HepG2 (cell line): ENCODE data around the gene GUCY2D. TPM values are rescaled to one million over a fixed set of nuclear protein-coding genes. Genes with fewer than 3 reads are reported as not detected.

ENCODE experiments used
- ATAC-seq: fragments of 200-7000 bp; cut with Tn5 transposase; 3 replicates; pipeline ENCODE4 v1.9.1; 2020; ENCODE audit warnings: mild to moderate bottlenecking, moderate library complexity
- BruUV-seq: library from RNA; stranded (reverse); fragments of 400-500 nt; replicated peaks from 2 replicates; lab custom pipeline; 2021; lab: Mats Ljungman, UMichigan
- CTCF ChIA-PET: fragments of 300-600 bp; formaldehyde crosslinking; extraction: SDS; loops from one replicate; lab custom pipeline; 2021; ENCODE audit warnings: low total read pairs, inconsistent platforms, low intra/inter-chr PET ratio; lab: Yijun Ruan, JAX
- POLR2A ChIA-PET: fragments of 350-600 bp; sonication (Branson Sonifier 250); formaldehyde crosslinking; loops from one replicate; lab custom pipeline; 2020; ENCODE audit warnings: antibody characterized with exemption, inconsistent platforms; lab: Yijun Ruan, JAX
- DNase-seq: peaks from one replicate; pipeline ENCODE4 v3.0.0-alpha.2; 2015; ENCODE audit warnings: low spot score
- FAIRE-seq: peaks from 3 replicates; lab custom pipeline; 2011; peaks lifted over from hg19 to GRCh38; lab: Jason Lieb, UNC
- H2AFZ ChIP-seq: one replicate; pipeline ENCODE4 v1.6.1; 2011; ENCODE audit warnings: low read length, inconsistent platforms
- H3K27ac ChIP-seq: fragments of 300-600 bp; 3 replicates; pipeline ENCODE4 v1.8.0; 2011; ENCODE audit warnings: mixed run types, mild to moderate bottlenecking, mixed read lengths, low read length, inconsistent platforms; ENCODE audit not compliant: insufficient read depth; ENCODE audit errors: extremely low read length
- H3K27me3 ChIP-seq, 2 experiments: fragments of 200-600 bp in 1 of 2; 2 replicates in 1 of 2; 3 replicates in 1 of 2; pipeline versions ENCODE4 v1.6.0 to v1.8.0; 2011; ENCODE audit warnings: low read length in 2 of 2, mild to moderate bottlenecking in 2 of 2, moderate library complexity in 2 of 2, inconsistent platforms in 1 of 2; ENCODE audit not compliant: insufficient read depth in 2 of 2, control insufficient read depth in 1 of 2
- H3K36me3 ChIP-seq, 2 experiments: fragments of 200-600 bp in 1 of 2; replicated peaks in 1 of 2; 2 replicates in 1 of 2; 3 replicates in 1 of 2; pipeline versions ENCODE4 v1.5.1 to v1.8.0; 2011; ENCODE audit warnings: low read length in 2 of 2, inconsistent platforms in 1 of 2; ENCODE audit not compliant: insufficient read depth in 2 of 2, control insufficient read depth in 1 of 2
- H3K4me1 ChIP-seq: 2 replicates; pipeline ENCODE4 v1.5.1; 2012; ENCODE audit warnings: low read length, inconsistent platforms; ENCODE audit not compliant: insufficient read depth
- H3K4me2 ChIP-seq: 2 replicates; pipeline ENCODE4 v1.6.0; 2011; ENCODE audit warnings: low read depth, low read length, inconsistent platforms
- H3K4me3 ChIP-seq, 3 experiments: fragments of 200-600 bp in 1 of 3; sonication (generic), shearing (Covaris generic) in 1 of 3; replicated peaks in 1 of 3; 2 replicates each; pipeline ENCODE4 v1.5.1; 2011 to 2016; ENCODE audit warnings: low read length in 3 of 3, inconsistent platforms in 2 of 3, low read depth in 2 of 3, mild to moderate bottlenecking in 2 of 3, control low read depth in 1 of 3, mixed read lengths in 1 of 3; ENCODE audit not compliant: insufficient read depth in 1 of 3
- H3K79me2 ChIP-seq: one replicate; pipeline ENCODE4 v1.6.1; 2011; ENCODE audit warnings: low read length, inconsistent platforms; ENCODE audit not compliant: insufficient read depth
- H3K9ac ChIP-seq: 2 replicates; pipeline ENCODE4 v1.6.0; 2011; ENCODE audit warnings: mild to moderate bottlenecking, low read depth, low read length, inconsistent platforms; ENCODE audit not compliant: insufficient read depth
- H3K9me3 ChIP-seq: 2 replicates; pipeline ENCODE4 v1.5.1; 2012; ENCODE audit warnings: mild to moderate bottlenecking, low read length
- H4K20me1 ChIP-seq: 2 replicates; pipeline ENCODE4 v1.6.0; 2011; ENCODE audit warnings: inconsistent platforms, mild to moderate bottlenecking, low read length, moderate library complexity; ENCODE audit not compliant: insufficient read depth
- BHLHE40 ChIP-seq: IDR thresholded peaks from 2 replicates; pipeline ENCODE4 v1.6.1; 2011; ENCODE audit warnings: low read length, improper control_type of control experiment
- FIP1L1 ChIP-seq: fragments of 200-400 bp; formaldehyde crosslinking; IDR thresholded peaks from 2 replicates; pipeline ENCODE4 v1.6.1; 2018; ENCODE audit warnings: low read depth, mild to moderate bottlenecking, low read length, moderate library complexity, borderline replicate concordance; ENCODE audit not compliant: insufficient read depth
- FOXP4 ChIP-seq: sonication (generic); formaldehyde crosslinking; IDR thresholded peaks from 2 replicates; pipeline ENCODE4 v1.4.0; 2020; ENCODE audit warnings: missing genetic modification reagents
- HIC2 ChIP-seq: sonication (generic); formaldehyde crosslinking; IDR thresholded peaks from 2 replicates; pipeline ENCODE4 v1.9.0; 2022; ENCODE audit warnings: low read depth, missing genetic modification reagents
- POLR2A ChIP-seq, 2 experiments: IDR thresholded peaks; 2 replicates each; pipeline ENCODE4 v1.6.1; 2011; ENCODE audit warnings: low read depth in 2 of 2, low read length in 2 of 2, mild to moderate bottlenecking in 1 of 2, moderate library complexity in 1 of 2; ENCODE audit not compliant: insufficient read depth in 1 of 2
- REPIN1 ChIP-seq: sonication (generic); formaldehyde crosslinking; IDR thresholded peaks from 2 replicates; pipeline ENCODE4 v1.8.0; 2022; ENCODE audit warnings: missing genetic modification reagents, low read depth, mild to moderate bottlenecking, borderline replicate concordance
- RNF219 ChIP-seq: sonication (generic); formaldehyde crosslinking; IDR thresholded peaks from 2 replicates; pipeline ENCODE4 v1.5.0; 2020; ENCODE audit warnings: mild to moderate bottlenecking, missing genetic modification reagents
- ZNF333 ChIP-seq: sonication (generic); formaldehyde crosslinking; IDR thresholded peaks from 2 replicates; pipeline ENCODE4 v1.4.0; 2020; ENCODE audit warnings: mild to moderate bottlenecking, missing genetic modification reagents, borderline replicate concordance
- ZSCAN31 ChIP-seq: sonication (generic); formaldehyde crosslinking; IDR thresholded peaks from 2 replicates; pipeline ENCODE4 v1.5.0; 2020; ENCODE audit warnings: low read depth, mild to moderate bottlenecking, missing genetic modification reagents
- WGBS: methylation state at CpG from one replicate; pipeline ENCODE4 v1.1.6; 2017; ENCODE audit warnings: low lambda C conversion rate; 5-methylcytosine and 5-hydroxymethylcytosine counted together
- in situ Hi-C: cut with HindIII; loops from 2 replicates; pipeline ENCODE4 v1.10.0; 2017; ENCODE audit warnings: low pct_unique_long_range_greater_than_20kb; ENCODE audit not compliant: extremely low pct_ligation_motif_present
- intact Hi-C: fragments of 100-400 bp; cut with micrococcal nuclease; formaldehyde crosslinking; loops from one replicate; pipeline ENCODE4 v1.10.0; 2022; ENCODE audit not compliant: unreplicated experiment
- polyA plus RNA-seq, 8 experiments: library from polyadenylated mRNA; depleted of rRNA in 3 of 8; stranded (reverse) in 7 of 8; unstranded in 1 of 8; fragments of >200 nt; fragmentation: Illumina TruSeq in 4 of 8; extraction: Trizol in 4 of 8; gene quantifications; 2 replicates each; pipeline versions ENCODE4 v1.2.1 to v1.2.3, GENCODE V29; 2011 to 2016; ENCODE audit warnings: low read depth in 4 of 8, missing spikeins in 1 of 8, mixed read lengths in 1 of 8; ENCODE audit not compliant: insufficient read depth in 1 of 8
- total RNA-seq, 5 experiments: library from RNA; depleted of rRNA; stranded (reverse); fragments of >200 nt; fragmentation: Illumina TruSeq; extraction: Trizol; gene quantifications; 2 replicates each; pipeline ENCODE4 v1.2.3, GENCODE V29; 2016; ENCODE audit warnings: low read depth in 1 of 5

GUCY2D gene
- total and polyA plus RNA-seq, 2 of the 13 experiments (the other 11 are each of a cell fraction or from before 2014, with no cell fraction given) = not detected

GRCh38 chr17:8007836-8008235, 5.4 kb downstream of the GUCY2D start:
- CTCF ChIA-PET = no interaction called here
- no peak overlapping the region for H3K4me2 ChIP-seq
- H3K79me2 ChIP-seq = no peaks in the 10 kb centered on the region
- no peaks in the 10 kb centered on the region for H3K9me3 ChIP-seq
- H3K4me1 ChIP-seq = no peaks in the 10 kb centered on the region
- H3K27me3 ChIP-seq = peaks cover 2 to 71% of the 10 kb centered on the region in 2 experiments
- no peaks in the 10 kb centered on the region for H4K20me1 ChIP-seq
- ATAC-seq (no peak), DNase-seq (no peak), FAIRE-seq (no peak)
- no peak overlapping the region for H3K27ac ChIP-seq
- in situ Hi-C loops = no loop called here
- no peak overlapping the region for H3K9ac ChIP-seq
- no peak overlapping the region for H2AFZ ChIP-seq
- TF ChIP-seq HIC2 (CRISPR knock-in tag) (no peak), FIP1L1 (no peak), ZSCAN31 (CRISPR knock-in tag) (no peak), POLR2A (IDR thresholded peaks at IDR 0.05; ENCODE audit: insufficient read depth in 1 of 2, low read depth in 2 of 2, low read length in 2 of 2) (no peak), ZNF333 (CRISPR knock-in tag) (no peak), RNF219 (CRISPR knock-in tag) (no peak), BHLHE40 (no peak), REPIN1 (no peak), FOXP4 (CRISPR knock-in tag) (no peak)
- intact Hi-C loops = loop anchor here (2.0 kb wide), 1 partner anchor 41 kb away; no protein-coding TSS in a partner anchor
- BruUV-seq = no TSS peak
- H3K36me3 ChIP-seq = no peaks in the 10 kb centered on the region
- no peak overlapping the region for H3K4me3 ChIP-seq
- POLR2A ChIA-PET = no interaction called here
- 94% methylated on average over 4 of the region's 5 CpGs for WGBS
